ENCODE data around the gene MTR.

Gene MTR

DNA sequence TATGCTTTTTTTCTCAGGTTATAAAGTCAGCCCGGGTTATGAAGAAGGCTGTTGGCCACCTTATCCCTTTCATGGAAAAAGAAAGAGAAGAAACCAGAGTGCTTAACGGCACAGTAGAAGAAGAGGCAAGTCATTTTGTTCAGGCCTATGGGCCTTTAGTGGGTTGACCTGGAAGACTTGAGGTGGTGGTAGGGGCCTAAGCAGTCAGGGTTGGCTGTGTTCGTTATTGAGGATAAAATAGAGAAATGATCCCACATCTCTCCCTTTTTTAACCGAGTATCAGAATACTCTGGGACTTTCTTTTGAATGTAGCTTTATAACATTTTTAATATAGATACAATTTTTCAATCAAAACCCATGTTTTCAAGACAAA, 67.1 kb downstream of the MTR start:
- no peak for DNase-seq (ENCODE audit: low spot score)
- TF ChIP-seq, protein P1, sequence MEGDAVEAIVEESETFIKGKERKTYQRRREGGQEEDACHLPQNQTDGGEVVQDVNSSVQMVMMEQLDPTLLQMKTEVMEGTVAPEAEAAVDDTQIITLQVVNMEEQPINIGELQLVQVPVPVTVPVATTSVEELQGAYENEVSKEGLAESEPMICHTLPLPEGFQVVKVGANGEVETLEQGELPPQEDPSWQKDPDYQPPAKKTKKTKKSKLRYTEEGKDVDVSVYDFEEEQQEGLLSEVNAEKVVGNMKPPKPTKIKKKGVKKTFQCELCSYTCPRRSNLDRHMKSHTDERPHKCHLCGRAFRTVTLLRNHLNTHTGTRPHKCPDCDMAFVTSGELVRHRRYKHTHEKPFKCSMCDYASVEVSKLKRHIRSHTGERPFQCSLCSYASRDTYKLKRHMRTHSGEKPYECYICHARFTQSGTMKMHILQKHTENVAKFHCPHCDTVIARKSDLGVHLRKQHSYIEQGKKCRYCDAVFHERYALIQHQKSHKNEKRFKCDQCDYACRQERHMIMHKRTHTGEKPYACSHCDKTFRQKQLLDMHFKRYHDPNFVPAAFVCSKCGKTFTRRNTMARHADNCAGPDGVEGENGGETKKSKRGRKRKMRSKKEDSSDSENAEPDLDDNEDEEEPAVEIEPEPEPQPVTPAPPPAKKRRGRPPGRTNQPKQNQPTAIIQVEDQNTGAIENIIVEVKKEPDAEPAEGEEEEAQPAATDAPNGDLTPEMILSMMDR (IDR thresholded peaks at IDR 0.05; ENCODE audit: borderline replicate concordance, control extremely low read depth, extremely low read depth, insufficient read depth, missing control alignments) = no peak
- in situ Hi-C loops (cut with MboI; ENCODE audit: low sequenced_read_pairs, unreplicated experiment) = loop anchor here (25.0 kb wide), 2 partner anchors 250 to 750 kb away; partner anchors contain the start of gene HEATR1

DNA sequence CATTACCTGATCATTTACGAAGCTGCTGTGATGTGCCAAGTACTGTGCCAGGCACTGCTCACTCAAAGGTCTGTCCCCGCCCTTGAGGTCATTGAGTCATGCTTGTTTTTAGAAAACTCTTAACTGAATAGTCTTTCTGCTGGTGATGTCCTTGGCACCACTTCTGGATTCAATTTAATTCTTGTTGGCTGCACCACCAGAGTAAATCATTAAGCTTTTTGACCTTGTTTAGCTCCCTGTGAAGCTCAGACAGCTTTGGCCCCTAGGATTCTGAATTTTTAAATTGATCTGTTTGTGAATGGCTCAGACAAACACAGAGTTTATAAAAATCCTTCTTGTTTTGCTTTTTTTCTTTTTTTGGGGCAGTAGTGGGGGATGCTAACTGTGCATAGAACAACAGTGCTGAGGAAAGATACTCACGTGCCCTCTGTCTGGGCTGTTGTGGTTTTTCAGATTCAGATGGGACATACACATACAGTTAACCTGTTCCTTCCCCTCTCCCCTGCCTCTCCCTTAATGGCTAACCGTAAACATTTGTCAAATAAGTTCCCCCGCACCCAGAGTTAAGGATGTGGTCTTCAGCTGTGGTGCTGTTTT, 67.6 kb downstream of the MTR start:
- DNase-seq (ENCODE audit: low spot score) = no peak
- in situ Hi-C loops (cut with MboI; ENCODE audit: low sequenced_read_pairs, unreplicated experiment) = loop anchor here (25.0 kb wide), 2 partner anchors 250 to 750 kb away; partner anchors contain the start of gene HEATR1
- TF ChIP-seq, protein P1 (IDR thresholded peaks at IDR 0.05; ENCODE audit: borderline replicate concordance, control extremely low read depth, extremely low read depth, insufficient read depth, missing control alignments) = no peak

DNA sequence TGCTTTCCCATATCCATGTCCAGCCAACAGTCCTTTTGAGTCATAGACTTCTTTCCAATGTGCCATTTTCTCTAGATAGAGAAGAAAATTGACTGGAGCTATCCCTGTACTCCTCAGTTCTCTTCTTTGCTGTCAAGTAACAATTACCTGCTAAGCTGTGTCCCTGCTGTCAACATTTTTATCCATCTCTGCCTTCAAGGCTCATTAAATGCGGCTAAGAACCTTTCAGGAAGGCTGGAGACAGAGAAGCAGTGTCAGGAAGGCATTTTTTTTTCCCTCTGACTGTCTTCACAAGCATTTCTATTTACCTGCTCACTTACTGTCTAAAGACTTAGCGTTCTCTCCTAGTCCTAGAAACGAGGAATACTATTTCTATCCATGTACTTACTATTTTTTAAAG, 69.1 kb downstream of the MTR start:
- no peak for DNase-seq (ENCODE audit: low spot score)
- in situ Hi-C loops (cut with MboI; ENCODE audit: low sequenced_read_pairs, unreplicated experiment) = loop anchor here (25.0 kb wide), 2 partner anchors 252 to 752 kb away; partner anchors contain the start of gene HEATR1
- TF ChIP-seq, protein P1 (IDR thresholded peaks at IDR 0.05; ENCODE audit: borderline replicate concordance, control extremely low read depth, extremely low read depth, insufficient read depth, missing control alignments) = no peak

DNA sequence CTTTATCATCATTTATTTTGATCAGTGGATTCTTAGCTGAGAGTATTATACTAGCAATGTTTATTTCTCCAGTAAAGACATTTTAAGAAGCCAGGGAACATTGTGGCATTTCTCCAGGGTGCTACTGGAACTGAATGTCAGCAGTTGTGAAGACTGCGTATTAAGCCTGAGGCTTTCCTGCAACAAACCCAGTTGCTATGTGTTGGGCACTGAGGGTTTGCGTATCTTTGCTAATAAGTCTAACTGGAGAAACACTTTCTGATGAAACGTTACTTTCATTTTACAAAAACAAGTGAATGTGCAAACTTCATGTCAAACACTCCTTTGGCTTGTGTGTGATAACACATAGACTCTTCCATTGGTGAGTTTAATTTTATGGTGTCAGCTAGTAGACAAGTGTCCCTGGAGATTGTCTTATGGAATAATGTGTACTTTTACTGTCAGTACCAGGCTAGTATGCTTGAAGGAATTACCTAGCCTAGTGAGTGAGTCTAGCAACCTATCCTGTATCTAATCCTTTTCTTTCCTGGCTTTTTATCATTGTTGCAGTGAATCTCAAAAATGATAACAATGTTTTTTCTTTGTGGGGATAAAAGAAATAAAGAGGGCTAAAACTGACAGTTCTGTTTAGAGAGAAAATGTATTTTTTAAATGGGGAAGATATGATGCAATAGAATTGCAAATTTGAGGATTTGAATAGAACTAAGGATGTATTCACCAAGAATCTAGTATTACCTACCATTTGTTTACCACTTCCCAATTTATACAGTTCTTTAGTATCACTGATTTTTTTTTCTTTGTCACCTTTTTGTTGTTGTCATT, 70.1 kb downstream of the MTR start:
- DNase-seq (ENCODE audit: low spot score) = no peak
- TF ChIP-seq, protein P1 (IDR thresholded peaks at IDR 0.05; ENCODE audit: borderline replicate concordance, control extremely low read depth, extremely low read depth, insufficient read depth, missing control alignments) = no peak
- in situ Hi-C loops (cut with MboI; ENCODE audit: low sequenced_read_pairs, unreplicated experiment) = loop anchor here (25.0 kb wide), 2 partner anchors 253 to 753 kb away; partner anchors contain the start of gene HEATR1

DNA sequence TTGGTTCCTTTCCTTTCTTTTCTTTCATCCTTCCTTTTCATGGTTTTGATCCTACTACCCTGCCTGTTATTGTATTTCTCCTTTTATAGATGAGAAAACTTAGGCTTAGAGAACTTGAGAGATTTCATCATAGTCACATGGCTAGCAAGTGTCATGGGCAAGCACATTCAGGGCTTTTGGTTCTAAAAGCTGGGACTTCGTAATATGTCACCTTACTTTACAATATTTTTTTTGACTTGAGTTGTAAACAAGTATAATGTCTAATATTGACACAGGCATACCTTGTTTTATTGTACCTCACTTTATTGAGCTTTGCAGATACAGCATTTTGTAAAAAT, 70.7 kb downstream of the MTR start:
- no peak for DNase-seq (ENCODE audit: low spot score)
- in situ Hi-C loops (cut with MboI; ENCODE audit: low sequenced_read_pairs, unreplicated experiment) = loop anchor here (25.0 kb wide), 2 partner anchors 253 to 753 kb away; partner anchors contain the start of gene HEATR1
- TF ChIP-seq, protein P1 (IDR thresholded peaks at IDR 0.05; ENCODE audit: borderline replicate concordance, control extremely low read depth, extremely low read depth, insufficient read depth, missing control alignments) = no peak

DNA sequence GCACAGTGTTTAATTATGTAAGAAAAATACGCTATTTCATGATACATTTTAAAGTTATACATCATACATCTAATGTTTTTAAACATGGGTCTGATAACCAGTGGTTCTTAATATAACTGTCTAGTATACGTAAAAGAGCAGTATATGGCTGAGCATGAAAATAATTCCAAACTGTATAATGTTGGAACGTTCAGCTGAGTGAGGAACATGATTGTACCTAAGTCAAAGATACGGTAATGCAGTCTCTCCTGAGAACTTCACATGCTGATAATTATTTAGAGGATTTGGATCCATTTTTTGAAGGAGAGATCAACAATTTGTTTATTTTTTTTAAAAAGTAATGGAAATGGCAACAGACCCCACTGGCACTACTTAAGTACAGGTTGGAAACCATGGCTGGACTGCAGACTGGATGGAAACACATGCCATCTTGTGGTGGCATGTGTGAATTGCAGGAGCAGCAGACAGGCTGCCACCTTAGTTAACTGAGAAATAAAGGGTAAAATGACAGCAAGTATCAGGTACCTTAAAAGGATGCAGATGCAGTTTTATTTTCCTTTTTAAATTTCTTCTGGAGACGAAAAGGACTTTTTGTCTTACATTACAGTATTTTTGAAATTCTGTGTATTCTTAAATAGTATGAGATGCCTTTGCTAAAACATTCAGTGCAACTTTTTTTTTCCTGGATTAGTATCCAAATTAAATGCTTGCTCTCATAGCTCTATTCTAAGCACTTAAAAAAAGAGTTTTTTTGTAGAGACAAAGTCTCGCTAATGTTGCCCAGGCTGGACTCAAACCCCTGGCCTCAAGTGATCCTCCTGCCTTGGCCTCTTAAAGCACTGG, 73.8 kb downstream of the MTR start:
- peak; percentile 42 for DNase-seq (ENCODE audit: low spot score)
- in situ Hi-C loops (cut with MboI; ENCODE audit: low sequenced_read_pairs, unreplicated experiment) = loop anchor here (25.0 kb wide), 2 partner anchors 257 to 757 kb away; partner anchors contain the start of gene HEATR1
- TF ChIP-seq, protein P1 (IDR thresholded peaks at IDR 0.05; ENCODE audit: borderline replicate concordance, control extremely low read depth, extremely low read depth, insufficient read depth, missing control alignments) = peak; percentile 94
